Ishikawa (cell line): ENCODE results near the gene OBSCN.

ENCODE experiments used
- CEBPB ChIP-seq: IDR thresholded peaks from 2 replicates; pipeline ENCODE4 v1.6.1; 2012
- CREB1 ChIP-seq: IDR thresholded peaks from 2 replicates; pipeline ENCODE4 v1.6.1; 2012; ENCODE audit warnings: low read depth
- EP300 ChIP-seq: IDR thresholded peaks from 2 replicates; pipeline ENCODE4 v1.6.1; 2012; ENCODE audit warnings: borderline replicate concordance
- FOXM1 ChIP-seq: IDR thresholded peaks from 2 replicates; pipeline ENCODE4 v1.6.1; 2012; ENCODE audit warnings: low read depth, borderline replicate concordance
- NFIC ChIP-seq: IDR thresholded peaks from 2 replicates; pipeline ENCODE4 v1.6.1; 2012
- RAD21 ChIP-seq: IDR thresholded peaks from 2 replicates; pipeline ENCODE4 v1.6.1; 2012; ENCODE audit warnings: low read depth
- TAF1 ChIP-seq: IDR thresholded peaks from 2 replicates; pipeline ENCODE4 v1.6.1; 2012; ENCODE audit warnings: low read depth, mild to moderate bottlenecking
- TCF12 ChIP-seq: IDR thresholded peaks from 2 replicates; pipeline ENCODE4 v1.6.1; 2012; ENCODE audit warnings: low read depth
- TEAD4 ChIP-seq: IDR thresholded peaks from 2 replicates; pipeline ENCODE4 v1.6.1; 2012
- YY1 ChIP-seq: IDR thresholded peaks from 2 replicates; pipeline ENCODE4 v1.6.1; 2012; ENCODE audit warnings: low read depth
- ZBTB7A ChIP-seq: IDR thresholded peaks from 2 replicates; pipeline ENCODE4 v1.6.1; 2012; ENCODE audit warnings: low read depth
- TF ChIP-seq, protein P1 (sequence below): IDR thresholded peaks from 2 replicates; pipeline ENCODE4 v1.6.1; 2012
- TF ChIP-seq, protein P2 (sequence below): IDR thresholded peaks from 2 replicates; pipeline ENCODE4 v1.6.1; 2012; ENCODE audit warnings: low read depth, mild to moderate bottlenecking
- TF ChIP-seq, protein P3 (sequence below): IDR thresholded peaks from 2 replicates; pipeline ENCODE4 v1.6.1; 2012

DNA sequence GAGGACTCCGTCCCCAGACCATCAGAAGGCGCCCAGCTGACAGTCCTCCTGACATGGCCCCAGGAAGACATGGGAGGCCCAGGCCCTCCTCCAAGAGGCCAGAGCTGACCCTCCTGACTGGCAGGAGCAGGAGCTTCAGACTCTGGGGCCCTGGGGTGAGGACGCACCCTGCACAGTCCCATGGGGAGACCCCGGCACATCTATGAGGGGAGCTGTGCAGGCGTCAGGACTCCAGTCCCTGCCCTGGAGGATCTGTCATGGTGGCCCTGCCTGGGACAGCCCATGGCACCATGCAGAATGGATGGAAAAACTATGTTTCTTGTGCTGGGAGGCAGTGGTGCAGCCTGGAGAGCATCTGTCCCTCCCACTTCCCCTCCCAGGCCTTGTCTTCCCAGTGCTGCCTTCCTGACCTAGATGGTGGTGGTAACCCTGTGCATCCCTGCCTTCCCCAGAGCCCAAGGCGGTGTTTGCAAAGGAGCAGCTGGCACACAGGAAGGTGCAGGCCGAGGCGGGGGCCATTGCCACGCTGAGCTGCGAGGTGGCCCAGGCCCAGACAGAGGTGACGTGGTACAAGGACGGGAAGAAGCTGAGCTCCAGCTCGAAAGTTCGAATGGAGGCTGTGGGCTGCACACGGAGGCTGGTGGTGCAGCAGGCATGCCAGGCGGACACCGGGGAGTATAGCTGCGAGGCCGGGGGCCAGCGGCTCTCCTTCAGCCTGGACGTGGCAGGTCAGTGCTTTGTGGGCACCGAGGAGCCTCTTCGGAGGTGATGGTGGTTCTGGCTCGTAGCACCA, 41.9 kb downstream of the OBSCN start:
- no peak for TF ChIP-seq TAF1
- TF ChIP-seq YY1: no peak
- TF ChIP-seq, protein P1, sequence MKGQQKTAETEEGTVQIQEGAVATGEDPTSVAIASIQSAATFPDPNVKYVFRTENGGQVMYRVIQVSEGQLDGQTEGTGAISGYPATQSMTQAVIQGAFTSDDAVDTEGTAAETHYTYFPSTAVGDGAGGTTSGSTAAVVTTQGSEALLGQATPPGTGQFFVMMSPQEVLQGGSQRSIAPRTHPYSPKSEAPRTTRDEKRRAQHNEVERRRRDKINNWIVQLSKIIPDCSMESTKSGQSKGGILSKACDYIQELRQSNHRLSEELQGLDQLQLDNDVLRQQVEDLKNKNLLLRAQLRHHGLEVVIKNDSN: no peak
- no peak for TF ChIP-seq NFIC
- no peak for TF ChIP-seq FOXM1
- no peak for TF ChIP-seq RAD21
- no peak for TF ChIP-seq CREB1
- no peak for TF ChIP-seq CEBPB
- TF ChIP-seq EP300: no peak
- TF ChIP-seq, protein P2, sequence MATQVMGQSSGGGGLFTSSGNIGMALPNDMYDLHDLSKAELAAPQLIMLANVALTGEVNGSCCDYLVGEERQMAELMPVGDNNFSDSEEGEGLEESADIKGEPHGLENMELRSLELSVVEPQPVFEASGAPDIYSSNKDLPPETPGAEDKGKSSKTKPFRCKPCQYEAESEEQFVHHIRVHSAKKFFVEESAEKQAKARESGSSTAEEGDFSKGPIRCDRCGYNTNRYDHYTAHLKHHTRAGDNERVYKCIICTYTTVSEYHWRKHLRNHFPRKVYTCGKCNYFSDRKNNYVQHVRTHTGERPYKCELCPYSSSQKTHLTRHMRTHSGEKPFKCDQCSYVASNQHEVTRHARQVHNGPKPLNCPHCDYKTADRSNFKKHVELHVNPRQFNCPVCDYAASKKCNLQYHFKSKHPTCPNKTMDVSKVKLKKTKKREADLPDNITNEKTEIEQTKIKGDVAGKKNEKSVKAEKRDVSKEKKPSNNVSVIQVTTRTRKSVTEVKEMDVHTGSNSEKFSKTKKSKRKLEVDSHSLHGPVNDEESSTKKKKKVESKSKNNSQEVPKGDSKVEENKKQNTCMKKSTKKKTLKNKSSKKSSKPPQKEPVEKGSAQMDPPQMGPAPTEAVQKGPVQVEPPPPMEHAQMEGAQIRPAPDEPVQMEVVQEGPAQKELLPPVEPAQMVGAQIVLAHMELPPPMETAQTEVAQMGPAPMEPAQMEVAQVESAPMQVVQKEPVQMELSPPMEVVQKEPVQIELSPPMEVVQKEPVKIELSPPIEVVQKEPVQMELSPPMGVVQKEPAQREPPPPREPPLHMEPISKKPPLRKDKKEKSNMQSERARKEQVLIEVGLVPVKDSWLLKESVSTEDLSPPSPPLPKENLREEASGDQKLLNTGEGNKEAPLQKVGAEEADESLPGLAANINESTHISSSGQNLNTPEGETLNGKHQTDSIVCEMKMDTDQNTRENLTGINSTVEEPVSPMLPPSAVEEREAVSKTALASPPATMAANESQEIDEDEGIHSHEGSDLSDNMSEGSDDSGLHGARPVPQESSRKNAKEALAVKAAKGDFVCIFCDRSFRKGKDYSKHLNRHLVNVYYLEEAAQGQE: no peak
- no peak for TF ChIP-seq TEAD4
- TF ChIP-seq, protein P3, sequence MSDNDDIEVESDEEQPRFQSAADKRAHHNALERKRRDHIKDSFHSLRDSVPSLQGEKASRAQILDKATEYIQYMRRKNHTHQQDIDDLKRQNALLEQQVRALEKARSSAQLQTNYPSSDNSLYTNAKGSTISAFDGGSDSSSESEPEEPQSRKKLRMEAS: no peak
- TF ChIP-seq TCF12: no peak
- TF ChIP-seq ZBTB7A: no peak
